22Rv1 (cell line): ENCODE measurements around the gene IZUMO4.

Source experiments
- H3K27ac ChIP-seq: fragments of 450-650 bp; 2 replicates; pipeline ENCODE4 v1.5.1; 2017
- CTCF ChIP-seq: fragments of 450-650 bp; IDR thresholded peaks from 2 replicates; pipeline ENCODE4 v1.5.1; 2017; ENCODE audit warnings: mild to moderate bottlenecking
- ZFX ChIP-seq: fragments of 450-650 bp; IDR thresholded peaks from 2 replicates; pipeline ENCODE4 v1.6.1; 2017; ENCODE audit warnings: antibody characterized with exemption, borderline replicate concordance

IZUMO4 gene

GRCh38 chr19:2099937-2100718, 3.4 kb downstream of the IZUMO4 start:
- TF ChIP-seq CTCF: no peak
- no peak for TF ChIP-seq ZFX

GRCh38 chr19:2100719-2101061, 4.0 kb downstream of the IZUMO4 start:
- H3K27ac ChIP-seq: no peak overlapping the region
- no peak for TF ChIP-seq ZFX
- TF ChIP-seq CTCF: no peak

More at GRCh38 chr19:2099937-2100718, 3.4 kb downstream of the IZUMO4 start:
- no peak overlapping the region for H3K27ac ChIP-seq

- TF ChIP-seq ZFX (no peak), CTCF (no peak)
- H3K27ac ChIP-seq: no peak overlapping the region
Observed at GRCh38 chr19:2101417-2102335, 5.0 kb downstream of the IZUMO4 start.

GRCh38 chr19:2103045-2103707, 6.5 kb downstream of the IZUMO4 start:
- H3K27ac ChIP-seq: no peak overlapping the region
- no peak for TF ChIP-seq ZFX
- no peak for TF ChIP-seq CTCF

GRCh38 chr19:2108251-2109016, 11.7 kb downstream of the IZUMO4 start:
- no peak overlapping the region for H3K27ac ChIP-seq
- TF ChIP-seq ZFX: no peak
- TF ChIP-seq CTCF: no peak

GRCh38 chr19:2109046-2109864, 12.5 kb downstream of the IZUMO4 start:
- H3K27ac ChIP-seq: no peak overlapping the region

More at GRCh38 chr19:2109046-2109864, 12.5 kb downstream of the IZUMO4 start:
- no peak for TF ChIP-seq ZFX
- no peak for TF ChIP-seq CTCF
